NCI-H774 (cell line): ENCODE results near the gene UBN1.

Experiments used
- DNase-seq: peaks from one replicate; lab custom pipeline; 2025; lab: John Stamatoyannopoulos, UW

The UBN1 gene

DNA sequence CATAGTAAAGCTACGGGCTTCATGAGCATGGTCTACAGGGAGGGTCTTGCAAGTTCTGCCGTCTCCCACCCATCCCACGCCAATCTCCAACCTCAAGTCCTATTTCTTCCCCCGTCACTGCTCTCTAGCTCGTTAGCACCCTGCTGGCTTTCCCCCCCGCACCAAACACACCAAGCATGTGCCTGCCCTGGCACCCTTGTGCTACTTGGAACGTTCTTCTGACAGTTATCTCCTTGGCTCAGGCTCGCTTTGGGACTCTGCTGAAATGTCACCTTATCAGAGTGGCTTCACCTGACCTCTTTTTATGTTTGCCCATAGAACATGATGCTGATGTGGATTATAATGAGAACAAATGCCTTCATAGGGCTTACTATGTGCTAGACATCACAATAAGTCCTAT, 22.1 kb upstream of the UBN1 start:
- DNase-seq = no peak

DNA sequence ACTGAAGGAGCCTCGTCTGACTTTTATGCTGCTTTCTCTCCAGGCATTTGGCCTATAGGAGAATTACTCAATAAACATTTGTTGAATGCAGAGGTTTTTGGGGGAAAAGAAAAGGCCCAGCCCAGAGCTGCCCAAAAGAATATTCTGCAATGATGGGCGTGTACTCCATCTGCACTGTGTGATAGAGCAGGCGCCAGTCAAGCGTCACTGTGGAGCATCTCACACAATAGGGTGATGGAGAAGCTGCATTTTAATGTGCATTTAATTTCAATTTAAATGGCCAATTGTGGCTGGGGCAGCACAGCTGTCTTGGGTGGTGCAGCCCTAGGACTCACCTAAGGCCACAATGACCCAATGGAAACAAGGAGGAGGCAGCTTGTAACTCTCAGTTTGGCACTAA, 20.8 kb upstream of the UBN1 start:
- no peak for DNase-seq

DNA sequence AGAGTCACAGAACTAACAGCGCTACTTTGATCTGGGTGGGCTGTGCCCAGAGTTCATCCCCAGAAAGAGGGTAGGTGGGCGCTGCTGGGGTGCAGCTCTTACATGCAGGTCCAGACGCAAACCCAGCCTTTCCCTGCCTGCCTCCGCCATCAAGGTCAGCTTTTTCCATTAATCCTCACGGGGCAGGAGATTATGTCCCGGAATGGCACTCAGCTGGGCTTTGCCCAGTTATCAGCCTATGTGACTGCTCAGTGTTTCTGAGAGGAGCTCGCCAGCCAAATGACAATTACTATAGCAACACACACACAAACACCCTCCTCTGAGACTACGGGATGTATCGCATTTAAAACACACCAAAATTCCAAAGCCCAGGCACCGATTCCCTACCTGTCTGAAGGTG, 20.3 kb upstream of the UBN1 start:
- no peak for DNase-seq

DNA sequence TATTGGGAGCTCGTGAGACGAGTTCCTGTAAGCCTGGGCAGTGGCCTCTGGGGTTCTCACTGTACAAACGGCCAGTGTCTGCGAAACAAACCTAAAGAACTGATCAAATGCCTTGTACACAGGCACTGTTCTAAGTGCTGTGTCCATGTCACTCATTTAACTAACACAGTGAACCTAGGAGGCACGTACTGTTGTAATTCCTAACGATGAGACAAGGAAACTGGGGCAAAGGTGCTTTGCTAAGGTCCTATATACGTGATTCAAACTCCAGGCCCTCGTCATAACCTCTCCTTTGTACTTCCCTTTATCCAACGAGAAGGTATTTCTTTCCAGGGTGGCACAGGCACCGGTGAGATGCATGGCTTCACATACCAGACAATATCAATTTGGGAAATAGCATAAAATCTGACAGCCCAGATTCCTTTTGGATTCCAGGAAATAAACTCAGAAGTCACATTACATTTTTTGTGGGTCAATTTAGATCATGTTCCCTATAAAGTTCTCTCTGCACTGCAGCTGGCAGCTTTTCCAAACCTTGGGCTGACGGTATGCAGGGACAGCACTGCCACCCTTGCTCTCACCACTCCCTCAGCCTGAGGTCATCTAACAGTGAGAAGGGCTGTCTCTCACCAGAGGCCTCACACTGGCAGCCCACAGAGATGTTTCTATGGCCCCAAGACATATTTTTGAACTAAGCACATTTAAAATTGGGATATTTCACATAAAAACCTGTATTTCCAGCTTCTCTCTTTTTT, 18.5 kb upstream of the UBN1 start:
- DNase-seq = no peak

DNA sequence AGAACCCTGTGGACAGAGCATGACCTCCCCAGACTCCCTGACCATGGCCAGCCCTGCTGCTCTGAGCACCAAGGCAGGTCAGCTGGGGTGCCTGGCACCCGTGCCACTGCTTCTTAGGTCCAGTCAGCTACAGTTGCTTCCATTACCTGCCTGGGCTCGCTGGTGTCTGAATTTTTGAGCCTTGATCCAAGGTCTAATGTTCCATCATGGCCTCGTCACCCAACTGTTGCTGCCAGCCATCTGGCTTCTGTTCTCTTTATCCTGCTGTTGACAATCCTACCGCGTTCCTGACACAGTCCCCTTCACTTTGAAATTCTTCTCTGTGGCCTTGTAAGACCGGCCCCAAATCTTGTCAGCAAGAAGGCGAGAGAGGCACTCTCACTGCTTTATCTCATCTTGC, 16.9 kb upstream of the UBN1 start:
- no peak for DNase-seq

DNA sequence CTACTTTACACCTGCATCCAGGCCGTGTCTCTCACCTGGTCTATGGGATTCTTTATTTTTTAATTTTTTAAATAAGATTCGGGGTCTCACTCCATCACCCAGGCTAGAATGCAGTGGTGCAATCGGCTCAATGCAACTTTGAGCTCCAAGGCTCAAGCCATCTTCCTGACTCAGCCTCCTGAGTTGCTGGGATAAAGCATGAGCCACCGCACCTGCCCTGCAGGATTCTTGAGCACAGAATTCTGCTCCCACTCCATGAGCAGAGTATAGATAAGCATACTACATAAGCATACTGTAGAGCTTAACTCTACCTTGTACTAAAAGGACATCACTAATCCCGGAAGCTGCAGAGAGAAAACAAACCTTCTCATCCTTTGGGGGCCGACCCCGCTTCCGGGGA, 15.7 kb upstream of the UBN1 start:
- DNase-seq = no peak

DNA sequence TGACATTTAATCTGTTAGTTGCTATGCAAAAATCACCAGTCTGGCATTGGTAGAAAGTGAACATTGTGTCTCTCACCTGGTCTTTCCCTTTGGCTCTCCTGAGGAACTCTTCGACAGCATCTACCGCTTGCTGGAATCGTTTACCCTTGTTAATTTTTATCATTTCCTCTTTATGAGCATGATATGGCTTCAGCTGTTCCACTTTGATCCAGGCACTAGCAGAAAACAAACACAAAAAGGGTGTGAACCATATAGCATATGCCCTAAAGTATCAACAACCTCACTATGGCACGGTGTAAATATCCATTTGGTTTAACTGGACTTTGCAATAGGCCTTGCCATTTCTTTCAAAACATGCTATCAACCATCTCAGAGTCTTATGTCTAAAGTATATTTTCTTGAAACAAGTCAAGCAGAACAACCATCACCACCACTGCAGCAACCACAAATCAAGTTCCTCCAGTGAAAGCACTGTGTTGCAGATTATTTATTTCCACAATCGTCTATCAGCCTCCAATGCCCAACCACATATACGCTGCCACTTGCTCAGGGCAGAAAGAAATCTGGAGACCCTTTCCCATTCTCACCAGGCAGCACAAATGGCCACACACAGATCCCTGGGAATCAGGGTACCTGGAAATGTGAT, 14.5 kb upstream of the UBN1 start:
- DNase-seq = no peak

DNA sequence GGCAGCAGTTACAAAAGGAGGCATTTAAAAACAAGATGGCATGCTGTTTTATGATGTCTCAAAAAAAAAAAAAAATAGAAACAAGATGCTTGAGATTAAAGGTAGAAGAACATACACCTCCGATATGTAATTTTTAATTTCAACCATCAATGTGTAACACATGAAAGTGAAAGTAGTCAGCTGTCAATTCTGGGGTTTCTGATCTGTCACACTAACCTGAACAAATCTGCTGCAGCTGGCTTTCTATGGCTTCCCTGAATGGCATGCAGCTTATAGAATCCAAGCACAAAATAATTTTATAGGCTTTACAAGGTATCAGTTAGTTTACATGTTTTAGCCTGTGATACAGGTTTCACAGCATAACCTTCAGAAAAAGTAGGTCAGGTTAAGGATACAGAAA, 13.7 kb upstream of the UBN1 start:
- no peak for DNase-seq

DNA sequence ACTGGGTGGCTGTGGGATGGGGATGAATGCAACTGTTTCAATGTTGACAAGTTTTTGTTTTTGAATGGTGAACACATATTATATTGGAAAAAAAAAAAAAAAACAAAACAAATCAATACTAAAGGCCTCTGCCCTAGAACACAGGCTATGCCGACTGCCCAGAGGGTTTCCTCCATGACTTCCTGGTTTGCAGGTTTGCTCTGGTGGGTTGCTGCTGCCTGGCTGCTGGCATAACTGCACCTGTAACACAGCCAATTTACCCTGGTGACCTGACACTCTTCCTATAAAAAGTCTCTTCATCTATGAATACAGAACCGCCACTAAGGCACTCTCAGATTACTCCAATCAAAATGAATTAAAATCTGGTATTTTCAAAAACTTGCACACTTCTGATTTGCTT, 10.6 kb upstream of the UBN1 start:
- DNase-seq = no peak

DNA sequence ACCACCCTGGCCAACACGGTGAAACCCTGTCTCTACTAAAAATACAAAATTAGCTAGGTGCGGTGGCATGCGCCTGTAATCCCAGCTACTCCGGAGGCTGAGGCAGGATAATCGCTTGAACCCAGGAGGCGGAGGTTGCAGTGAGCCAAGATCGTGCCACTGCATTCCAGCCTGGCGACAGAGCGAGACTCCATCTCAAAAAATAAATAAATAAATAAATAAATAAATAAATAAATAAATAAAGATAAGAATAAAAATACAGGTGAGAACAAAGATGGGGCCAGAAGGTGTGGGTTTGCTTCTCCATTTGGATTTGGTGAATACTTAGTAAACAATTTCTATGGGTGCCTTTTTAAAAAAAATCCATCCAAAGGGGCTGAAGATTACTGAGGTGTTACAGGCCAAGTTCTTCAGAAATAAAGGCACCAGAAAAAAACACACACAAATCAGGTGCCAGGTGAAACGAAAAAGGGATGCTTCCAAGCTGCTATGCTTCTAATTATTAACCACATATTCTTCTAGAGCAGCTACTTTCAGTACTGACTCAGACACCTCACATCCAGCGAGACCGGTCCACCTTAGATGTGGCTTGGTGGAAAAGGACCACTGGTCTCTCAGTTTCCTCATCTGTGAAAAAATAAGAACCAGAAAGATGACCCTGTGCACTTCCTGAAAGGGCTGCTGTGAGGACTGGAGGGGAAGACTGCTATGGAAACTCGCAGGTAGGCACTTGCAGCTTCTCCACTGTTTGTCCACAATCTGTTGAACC, 9.4 kb upstream of the UBN1 start:
- no peak for DNase-seq

DNA sequence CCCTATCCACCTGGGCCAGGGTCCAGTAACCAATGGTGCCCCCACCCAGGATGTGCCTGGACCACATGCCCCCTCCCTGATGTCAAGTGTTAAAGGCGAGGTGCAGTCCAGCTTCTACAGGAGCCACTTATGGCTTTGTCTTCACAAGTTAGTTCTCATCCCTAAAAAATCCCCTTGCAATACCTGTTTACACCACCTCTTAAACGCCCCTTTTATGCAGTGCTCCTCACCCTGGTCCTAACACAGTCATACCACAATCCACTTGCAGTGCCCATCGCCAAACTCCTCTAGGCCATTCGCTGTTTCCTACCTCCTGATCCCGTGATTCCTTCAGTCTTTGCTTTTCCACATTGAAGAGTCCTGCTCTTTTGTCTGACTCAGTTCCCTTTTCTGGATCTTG, 7.3 kb upstream of the UBN1 start:
- no peak for DNase-seq

DNA sequence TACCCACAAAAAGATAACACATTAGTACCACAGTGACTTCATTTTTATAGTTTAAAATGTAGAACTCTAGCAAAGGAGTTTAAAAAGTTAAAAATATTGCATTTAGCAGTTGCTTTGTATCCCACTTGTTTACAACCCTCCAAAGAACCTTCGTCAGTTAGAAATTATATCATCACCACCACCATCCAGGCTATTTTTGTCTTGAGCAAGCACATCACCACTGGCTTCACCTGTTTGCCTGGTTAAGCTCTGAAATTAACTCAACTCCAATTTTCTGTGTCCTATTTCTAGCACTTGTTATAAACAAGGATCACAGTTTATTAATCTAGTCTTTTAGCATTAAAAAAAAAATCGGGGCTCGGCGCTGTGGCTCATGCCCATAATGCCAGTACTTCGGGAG, 6.3 kb upstream of the UBN1 start:
- DNase-seq = no peak

DNA sequence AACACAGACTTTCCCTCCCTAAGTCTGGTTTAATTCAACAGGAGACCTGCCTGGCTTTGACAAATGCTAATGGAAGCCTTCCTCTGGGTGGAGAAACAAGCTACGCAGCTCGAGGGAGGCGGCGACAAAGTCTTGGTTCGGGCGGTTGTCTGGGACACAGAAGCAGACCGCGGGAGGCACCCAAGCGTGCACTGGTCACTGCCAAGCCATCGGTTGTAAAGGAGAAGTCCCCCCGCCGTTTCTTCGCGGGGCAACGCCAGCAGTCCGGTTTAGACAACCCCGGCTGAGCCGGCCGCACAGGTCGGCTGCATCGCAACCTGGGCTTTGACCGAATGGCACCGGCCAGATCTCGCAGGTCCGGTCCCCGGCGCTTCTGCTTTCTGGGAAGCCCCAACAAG, 779 bp upstream of the UBN1 start:
- DNase-seq = no peak

DNA sequence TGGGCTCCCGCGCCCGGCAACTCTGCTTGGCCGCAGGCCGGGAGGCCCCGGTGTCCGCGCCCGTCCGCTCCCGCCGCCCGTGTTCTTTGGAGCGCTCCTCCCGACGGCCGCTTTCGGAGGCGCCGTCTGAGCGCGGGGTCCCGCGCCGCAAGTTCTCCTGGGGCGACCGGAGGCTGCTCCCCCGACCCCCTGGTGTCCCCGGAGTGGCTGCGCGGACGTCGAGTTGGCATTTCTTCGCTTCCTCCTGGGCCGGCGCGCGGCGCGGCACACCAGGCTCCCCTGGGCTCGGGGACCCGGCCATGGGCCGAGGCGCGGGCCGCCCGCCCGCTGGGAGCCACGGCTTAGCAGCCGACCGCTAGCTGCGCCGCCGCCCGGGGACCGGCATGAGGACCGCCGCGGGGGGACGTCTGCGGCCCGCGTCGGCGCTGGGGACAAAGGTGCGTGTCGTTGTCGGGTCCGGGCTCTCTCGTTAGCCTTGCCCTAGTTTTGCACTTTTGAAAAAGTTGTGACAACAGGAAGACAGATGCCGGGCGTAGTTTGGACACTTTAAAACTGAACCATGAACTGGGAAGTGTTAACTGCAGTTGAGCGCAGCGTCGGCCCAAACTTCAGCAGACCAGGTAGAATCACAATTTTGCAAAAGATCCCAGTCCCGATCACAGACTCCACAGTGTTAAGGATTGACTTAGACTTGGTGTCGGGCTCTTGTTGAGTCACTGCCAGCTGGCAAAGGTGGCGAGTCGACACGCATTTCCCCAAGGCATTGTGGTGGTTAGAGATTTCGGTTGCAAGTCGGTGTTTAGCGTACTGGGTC, 700 bp downstream of the UBN1 start:
- no peak for DNase-seq

DNA sequence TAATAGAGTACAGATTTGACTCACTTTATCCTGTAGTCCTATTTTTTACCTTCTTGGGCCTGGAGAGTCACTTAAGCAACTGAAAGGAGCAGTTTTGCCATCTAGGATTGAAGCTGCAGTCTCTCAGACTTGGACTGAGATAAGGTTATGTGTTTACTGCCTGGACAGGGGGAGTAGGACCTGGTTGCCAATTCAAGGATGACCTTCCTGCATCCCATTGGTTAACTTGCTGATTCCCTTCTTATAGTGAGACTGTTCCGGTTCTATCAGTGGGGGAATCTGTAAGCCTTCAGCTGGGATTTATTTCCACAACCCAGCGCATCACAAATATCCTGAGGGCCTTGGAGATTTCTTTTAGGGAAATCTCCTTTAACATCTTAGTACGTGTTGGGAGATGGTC, 2.9 kb downstream of the UBN1 start:
- no peak for DNase-seq

DNA sequence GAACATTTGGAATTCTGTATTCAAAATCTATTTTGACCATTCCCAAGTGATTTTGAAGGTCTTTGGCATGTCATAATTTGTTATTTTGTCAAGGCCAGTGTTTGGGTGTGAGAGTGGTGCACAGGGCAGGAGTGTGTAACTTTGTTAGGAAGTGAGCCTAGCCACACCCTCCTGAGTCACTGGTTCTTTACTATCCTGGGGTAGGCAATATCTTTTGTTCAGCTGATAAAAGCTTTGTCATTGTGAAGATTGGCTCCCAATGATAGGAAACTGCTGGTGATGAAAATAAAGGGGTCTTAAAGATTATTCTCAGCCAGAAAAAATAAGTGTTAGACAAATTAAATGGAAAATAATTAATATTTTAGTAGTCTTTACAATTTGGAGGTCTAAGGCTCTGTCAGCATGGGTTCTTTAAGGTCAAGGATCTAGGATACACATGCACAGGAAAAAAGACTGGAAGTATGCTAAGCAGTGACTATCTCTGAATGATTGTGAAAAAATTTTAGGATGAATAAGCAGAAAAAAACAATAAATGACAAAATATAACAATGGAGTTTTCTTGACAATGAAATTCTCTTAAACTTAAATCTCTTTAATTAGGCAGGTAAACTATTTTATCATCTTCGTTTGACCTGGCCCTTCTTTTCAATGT, 5.1 kb downstream of the UBN1 start:
- DNase-seq = no peak

DNA sequence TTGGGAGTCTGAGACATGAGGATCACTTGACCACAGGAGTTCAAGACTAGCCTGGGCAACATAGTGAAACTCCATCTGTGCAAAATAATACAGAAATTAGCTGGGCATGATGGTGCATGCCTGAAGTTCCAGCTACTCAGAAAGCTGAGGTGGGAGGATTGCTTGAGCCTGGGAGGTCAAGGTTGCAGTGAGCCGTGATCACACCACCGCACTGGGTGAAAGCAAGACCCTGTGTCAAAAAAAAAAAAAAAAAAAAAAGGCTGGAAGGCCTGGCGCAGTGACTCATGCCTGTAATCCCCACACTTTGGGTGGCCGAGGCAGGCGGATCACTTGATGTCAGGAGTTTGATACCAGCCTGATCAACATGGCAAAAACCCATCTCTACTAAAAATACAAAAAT, 8.1 kb downstream of the UBN1 start:
- DNase-seq = no peak

DNA sequence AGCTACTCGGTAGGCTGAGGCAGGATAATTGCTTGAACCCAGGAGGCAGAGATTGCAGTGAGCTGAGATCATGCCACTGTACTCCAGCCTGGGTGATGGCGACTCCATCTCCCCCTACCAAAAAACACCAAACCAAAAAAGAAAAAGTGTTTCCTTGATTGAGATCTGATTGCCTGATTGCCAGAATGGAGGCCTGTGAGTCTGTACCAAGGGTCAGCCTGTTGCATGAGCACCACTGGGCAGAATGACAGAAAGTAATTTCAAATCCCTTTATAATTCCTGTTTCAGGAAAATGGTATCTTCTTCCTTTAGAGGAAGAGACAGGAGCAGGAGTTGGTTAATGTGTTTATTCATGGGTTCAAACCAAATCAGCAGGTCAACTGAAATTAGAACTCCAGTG, 8.5 kb downstream of the UBN1 start:
- DNase-seq = no peak

DNA sequence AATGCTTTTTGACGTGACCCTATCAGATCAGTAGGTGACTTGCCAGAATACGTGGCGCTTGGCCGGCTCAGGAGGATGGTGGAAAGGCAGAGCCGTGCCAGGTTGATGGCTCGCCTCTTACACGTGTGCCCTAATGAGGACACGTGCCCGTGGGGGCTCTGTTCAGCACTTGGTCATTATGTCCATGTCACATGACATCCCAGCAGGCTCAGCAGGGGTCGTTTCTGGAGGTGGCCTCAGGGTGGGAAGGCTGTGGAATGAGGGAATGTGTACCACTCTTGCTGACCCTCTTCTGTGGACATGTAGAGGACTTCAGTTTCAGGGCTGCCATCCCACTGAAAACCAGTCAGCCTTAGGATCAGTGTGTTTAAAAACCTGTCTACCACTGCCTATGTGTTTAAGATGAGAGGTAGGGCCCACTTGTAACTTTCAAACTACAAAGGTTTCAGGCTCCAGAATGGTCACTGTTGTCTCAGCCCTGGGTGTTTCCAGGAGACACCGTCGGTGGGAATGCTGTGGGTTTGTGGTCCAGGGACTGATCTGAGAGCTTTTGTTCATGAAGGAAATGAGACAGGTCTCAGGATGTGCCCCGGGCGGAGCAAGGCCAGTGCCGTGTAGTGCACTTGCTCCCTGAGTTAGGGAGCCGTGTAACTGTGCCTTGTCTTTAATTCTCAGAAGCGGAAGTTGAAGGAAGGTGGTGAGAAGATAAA, 12.1 kb downstream of the UBN1 start:
- DNase-seq = no peak

DNA sequence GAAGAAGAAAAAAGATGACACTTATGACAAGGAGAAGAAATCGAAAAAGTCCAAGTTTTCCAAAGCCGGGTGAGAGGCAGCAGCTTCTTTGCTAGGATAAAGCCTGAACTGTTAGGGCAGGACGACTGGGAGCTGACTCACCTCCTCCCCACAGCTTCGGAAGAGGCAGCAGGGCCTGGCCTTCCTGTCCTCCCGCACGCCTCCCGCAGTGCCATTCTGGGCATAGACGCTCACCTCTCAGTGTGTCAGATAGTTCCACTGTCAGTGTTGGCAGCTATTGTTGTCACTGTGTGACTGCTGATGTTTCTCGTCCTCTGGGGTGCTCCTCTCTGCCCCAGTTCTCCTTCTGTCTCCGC, 12.6 kb downstream of the UBN1 start:
- DNase-seq = no peak

DNA sequence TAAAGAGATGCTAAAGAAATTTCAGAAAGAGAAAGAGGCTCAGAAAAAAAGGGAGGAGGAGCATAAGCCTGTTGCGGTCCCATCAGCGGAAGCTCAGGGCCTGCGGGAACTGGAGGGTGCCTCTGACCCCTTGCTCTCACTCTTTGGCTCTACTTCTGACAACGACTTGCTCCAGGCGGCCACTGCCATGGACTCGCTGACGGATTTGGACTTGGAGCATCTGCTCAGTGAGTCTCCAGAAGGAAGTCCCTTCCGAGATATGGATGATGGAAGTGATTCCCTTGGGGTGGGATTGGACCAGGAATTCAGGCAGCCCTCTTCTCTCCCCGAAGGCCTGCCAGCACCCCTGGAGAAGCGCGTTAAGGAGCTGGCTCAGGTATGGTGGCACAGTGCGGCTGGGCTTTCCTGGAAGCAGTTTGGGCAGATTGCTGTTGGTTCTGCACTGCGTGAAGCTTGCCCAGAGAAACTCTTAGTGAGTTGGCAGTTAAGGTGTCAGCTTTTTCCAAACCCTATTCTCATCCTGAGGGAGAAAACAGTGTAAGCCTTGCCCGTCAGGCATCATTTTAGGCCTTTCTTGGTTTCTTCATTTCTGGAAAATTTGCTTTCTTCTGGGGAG, 13.6 kb downstream of the UBN1 start:
- DNase-seq = no peak
